Esophagus (tissue), 2 donors: ENCODE data around the gene ZDHHC1. TPM values are rescaled to one million over a fixed set of nuclear protein-coding genes. Genes with fewer than 3 reads are reported as not detected.
"Not testable (repeated sequence)": the region's sequence is repeated elsewhere in the genome, so short reads cannot be mapped to it uniquely, and the experiment has no call there.

ENCODE experiments used
- H3K27ac ChIP-seq, 2 donors: one replicate each; pipeline ENCODE4 v1.5.1; 2013; ENCODE audit warnings: low read depth in 2 of 2, mild to moderate bottlenecking in 2 of 2, inconsistent platforms in 1 of 2, low read length in 1 of 2, moderate library complexity in 1 of 2
- H3K27me3 ChIP-seq, 2 donors: one replicate each; pipeline ENCODE4 v1.6.1; 2013; ENCODE audit warnings: low read length in 2 of 2, control low read depth in 1 of 2, mild to moderate bottlenecking in 1 of 2; ENCODE audit not compliant: insufficient read depth in 2 of 2, control insufficient read depth in 1 of 2
- H3K36me3 ChIP-seq, 2 donors: one replicate each; pipeline ENCODE4 v1.6.1; 2013; ENCODE audit warnings: low read length in 1 of 2; ENCODE audit not compliant: control insufficient read depth in 2 of 2, insufficient read depth in 2 of 2
- H3K4me1 ChIP-seq, 2 donors: one replicate each; pipeline ENCODE4 v1.6.1; 2013; ENCODE audit warnings: low read length in 1 of 2; ENCODE audit not compliant: control insufficient read depth in 2 of 2, insufficient read depth in 2 of 2
- H3K4me3 ChIP-seq, 2 donors: one replicate each; pipeline ENCODE4 v1.5.1; 2013; ENCODE audit warnings: low read length in 2 of 2, mild to moderate bottlenecking in 2 of 2, low read depth in 1 of 2, moderate library complexity in 1 of 2
- H3K9me3 ChIP-seq, 2 donors: one replicate each; pipeline ENCODE4 v1.6.1; 2013; ENCODE audit warnings: mild to moderate bottlenecking in 2 of 2, low read depth in 1 of 2, low read length in 1 of 2, moderate library complexity in 1 of 2; ENCODE audit not compliant: control insufficient read depth in 2 of 2, insufficient read depth in 1 of 2
- WGBS, 2 donors: extraction: QIAGEN DNeasy Blood & Tissue Kit; methylation state at CpG; one replicate each; pipeline ENCODE4 v1.1.7; 2013; 5-methylcytosine and 5-hydroxymethylcytosine counted together
- polyA plus RNA-seq, 2 donors: library from polyadenylated mRNA; stranded (reverse); fragments of 200-250 nt; gene quantifications; one replicate each; pipeline ENCODE4 v1.2.3, GENCODE V29; 2013
- donor health status: healthy with polysubstance abuse.
- donor health status: Bipolar disorder and iron deficiency.

ZDHHC1 gene
- polyA plus RNA-seq, 2 donors: 3.3 to 4.7 TPM

- Histone ChIP-seq H3K9me3 (no peaks in the 10 kb centered on the region), H3K27ac (no peak overlapping the region), H3K36me3 (no peaks in the 10 kb centered on the region), H3K4me3 (no peak overlapping the region), H3K4me1 (no peaks in the 10 kb centered on the region), H3K27me3 (no peaks in the 10 kb centered on the region)
- WGBS, 2 donors: 89 to 90% methylated on average over 3 of the region's 3 CpGs
These were observed 33.0 kb downstream of the ZDHHC1 start for GRCh38 chr16:67383284-67383683.

DNA sequence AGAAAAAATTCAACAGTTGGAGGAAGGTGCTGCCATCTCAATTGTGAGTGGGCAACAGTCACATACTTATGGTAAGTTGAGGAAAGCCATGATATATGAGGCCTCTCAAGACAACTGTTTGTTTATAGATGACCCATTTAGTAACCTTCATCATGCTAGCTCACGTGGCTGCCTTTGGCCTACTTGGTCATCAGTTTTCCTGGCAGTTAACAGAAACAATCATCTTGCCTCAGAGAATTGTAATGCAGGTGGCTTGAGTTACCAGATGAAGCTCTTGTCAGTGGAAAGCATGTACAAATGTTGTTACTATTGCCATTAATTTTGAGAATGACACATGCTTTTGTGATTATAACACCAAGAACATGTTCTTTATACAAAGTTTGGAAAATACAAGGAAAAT is 37.6 kb downstream of the ZDHHC1 start:
- H3K27me3 ChIP-seq: no peaks in the 10 kb centered on the region
- WGBS, 2 donors: 68 to 80% methylated on average over 1 of the region's 1 CpG
- no peak overlapping the region for H3K27ac ChIP-seq
- H3K9me3 ChIP-seq: no peaks in the 10 kb centered on the region
- no peaks in the 10 kb centered on the region for H3K4me1 ChIP-seq
- no peaks in the 10 kb centered on the region for H3K36me3 ChIP-seq
- no peak overlapping the region for H3K4me3 ChIP-seq

DNA sequence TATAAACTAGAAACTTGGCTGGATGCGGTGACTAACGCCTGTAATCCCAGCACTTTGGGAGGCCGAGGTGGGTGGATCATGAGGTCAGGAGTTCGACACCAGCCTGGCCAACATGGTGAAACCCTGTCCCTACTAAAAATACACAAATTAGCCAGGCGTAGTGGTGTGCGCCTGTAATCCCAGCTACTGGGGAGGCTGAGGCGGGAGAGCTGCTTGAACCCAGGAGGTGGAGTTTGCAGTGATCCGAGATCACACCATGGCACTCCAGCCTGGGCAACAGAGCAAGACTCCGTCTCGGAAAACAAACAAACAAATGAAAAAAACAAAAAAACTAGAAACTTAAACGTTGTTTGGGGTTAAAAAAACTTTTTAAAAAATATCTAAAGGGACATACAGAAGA is 40.3 kb downstream of the ZDHHC1 start:
- WGBS, 2 donors: 88 to 89% methylated on average over 11 of the region's 11 CpGs
- H3K4me1 ChIP-seq, H3K27ac ChIP-seq, H3K4me3 ChIP-seq, H3K9me3 ChIP-seq, H3K36me3 ChIP-seq, H3K27me3 ChIP-seq: not testable (repeated sequence)

DNA sequence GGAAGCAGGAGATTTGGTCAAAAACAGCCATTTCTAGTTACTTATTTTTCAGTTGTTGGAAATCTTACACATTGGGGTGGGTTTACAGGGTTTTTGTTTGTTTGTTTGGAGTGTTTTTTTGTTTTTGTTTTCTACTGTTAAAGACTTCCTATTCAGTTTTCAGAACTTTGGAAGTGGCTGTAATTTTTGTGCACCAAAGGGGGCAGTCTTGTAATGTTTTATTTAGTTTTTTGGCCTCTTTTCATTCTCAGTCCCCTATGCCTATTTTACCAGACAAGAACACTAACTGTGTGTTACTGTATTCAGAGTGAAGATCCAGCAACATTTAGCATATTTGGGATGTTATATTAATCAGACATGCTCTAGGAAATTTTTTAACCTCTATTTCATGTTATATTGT is 43.6 kb downstream of the ZDHHC1 start:
- H3K4me1 ChIP-seq: no peaks in the 10 kb centered on the region
- no peaks in the 10 kb centered on the region for H3K9me3 ChIP-seq
- no peaks in the 10 kb centered on the region for H3K36me3 ChIP-seq
- H3K27me3 ChIP-seq: no peaks in the 10 kb centered on the region
- no peak overlapping the region for H3K27ac ChIP-seq
- no peak overlapping the region for H3K4me3 ChIP-seq

GRCh38 chr16:67370661-67371060 is 45.6 kb downstream of the ZDHHC1 start:
- Histone ChIP-seq H3K27me3 (no peaks in the 10 kb centered on the region), H3K9me3 (no peaks in the 10 kb centered on the region), H3K4me1 (no peaks in the 10 kb centered on the region), H3K27ac (no peak overlapping the region), H3K4me3 (no peak overlapping the region), H3K36me3 (no peaks in the 10 kb centered on the region)
- WGBS, 2 donors: 91% methylated on average over 4 of the region's 4 CpGs

GRCh38 chr16:67364600-67365235 is 51.6 kb downstream of the ZDHHC1 start:
- Histone ChIP-seq H3K27ac (no peak overlapping the region), H3K4me1 (no peaks in the 10 kb centered on the region), H3K36me3 (no peaks in the 10 kb centered on the region), H3K4me3 (no peak overlapping the region), H3K9me3 (no peaks in the 10 kb centered on the region), H3K27me3 (no peaks in the 10 kb centered on the region)

DNA sequence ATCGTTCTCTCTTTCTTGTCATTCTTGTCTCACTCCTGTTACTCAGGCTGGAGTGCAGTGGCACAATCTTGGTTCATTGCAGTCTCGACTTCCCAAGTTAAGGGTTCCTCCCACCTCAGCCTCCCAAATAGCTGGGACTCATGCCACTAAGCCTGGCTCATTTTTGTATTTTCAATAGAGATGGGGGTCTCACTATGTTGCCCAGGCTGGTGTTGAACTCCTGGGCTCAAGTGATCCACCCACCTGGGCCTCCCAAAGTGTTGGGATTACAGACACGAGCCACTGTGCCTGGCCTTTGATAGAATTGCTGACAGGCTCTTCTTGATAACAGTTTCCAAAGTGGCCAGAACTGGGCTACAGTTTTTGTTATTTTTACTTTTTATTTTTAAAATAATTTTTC is 55.2 kb downstream of the ZDHHC1 start:
- Histone ChIP-seq H3K4me1 (no peaks in the 10 kb centered on the region), H3K4me3 (no peak overlapping the region), H3K36me3 (no peaks in the 10 kb centered on the region), H3K27me3 (no peaks in the 10 kb centered on the region), H3K27ac (no peak overlapping the region), H3K9me3 (no peaks in the 10 kb centered on the region)
- WGBS, 2 donors: 83 to 85% methylated on average over 3 of the region's 3 CpGs

GRCh38 chr16:67359540-67360269 is 56.6 kb downstream of the ZDHHC1 start:
- H3K27me3 ChIP-seq, H3K4me1 ChIP-seq, H3K27ac ChIP-seq, H3K9me3 ChIP-seq, H3K4me3 ChIP-seq, H3K36me3 ChIP-seq: not testable (repeated sequence)
- WGBS, 2 donors: 94 to 95% methylated on average over 8 of the region's 8 CpGs

DNA sequence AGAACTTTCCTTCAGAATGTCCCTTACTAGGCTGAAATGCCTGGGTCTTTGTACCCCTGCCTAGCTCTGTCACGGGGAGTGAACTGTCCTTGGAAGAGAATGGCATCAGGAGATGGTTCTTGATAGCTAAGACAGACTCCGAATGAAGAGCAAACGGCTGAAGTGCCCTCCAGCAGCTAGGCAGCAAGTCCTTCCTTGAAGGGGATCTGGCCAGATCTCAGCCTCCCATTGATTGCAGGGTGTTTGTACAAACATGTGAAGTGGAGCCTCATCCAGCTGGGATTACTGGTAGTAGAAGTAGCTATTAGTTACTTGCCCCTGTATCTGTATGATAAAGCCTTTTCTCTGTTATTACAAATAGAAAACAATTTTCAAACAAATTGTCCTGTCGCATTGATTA is 58.7 kb downstream of the ZDHHC1 start:
- H3K27ac ChIP-seq: no peak overlapping the region
- 61 to 69% methylated on average over 4 of the region's 4 CpGs for WGBS, 2 donors

DNA sequence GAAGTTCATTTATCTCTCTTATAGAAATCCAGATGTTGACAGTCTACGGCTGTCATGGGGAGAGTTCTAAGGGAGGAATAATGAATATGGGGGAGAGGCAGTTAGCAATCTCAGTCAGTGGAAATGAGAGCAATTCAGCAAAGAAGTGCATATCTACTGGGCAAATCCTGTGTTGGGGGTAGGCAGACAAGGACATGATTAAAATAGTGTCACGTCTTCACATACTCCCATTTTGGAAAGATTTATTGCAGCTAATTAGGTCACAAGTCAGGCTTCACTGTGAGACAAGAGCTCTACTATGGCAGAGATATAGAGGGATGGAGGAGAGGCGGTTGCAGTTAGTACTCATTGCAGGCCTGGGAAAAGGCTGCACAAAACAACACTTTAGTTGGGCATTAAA is 59.9 kb downstream of the ZDHHC1 start:
- Histone ChIP-seq H3K36me3 (no peaks in the 10 kb centered on the region), H3K4me1 (no peaks in the 10 kb centered on the region), H3K4me3 (no peak overlapping the region), H3K27me3 (no peaks in the 10 kb centered on the region), H3K9me3 (no peaks in the 10 kb centered on the region), H3K27ac (no peak overlapping the region)
- WGBS, 2 donors: 76 to 78% methylated on average over 3 of the region's 3 CpGs

More for the DNA sequence above, 58.7 kb downstream of the ZDHHC1 start:
- no peaks in the 10 kb centered on the region for H3K27me3 ChIP-seq
- H3K36me3 ChIP-seq: no peaks in the 10 kb centered on the region
- no peak overlapping the region for H3K4me3 ChIP-seq
- H3K4me1 ChIP-seq: no peaks in the 10 kb centered on the region
- no peaks in the 10 kb centered on the region for H3K9me3 ChIP-seq
